Measurements from ENCODE around the gene ZNF710. TPM values are rescaled to one million over a fixed set of nuclear protein-coding genes. Genes with fewer than 3 reads are reported as not detected.

Gene ZNF710
- total RNA-seq, 1 experiment from 2014 or later, result 27.3 TPM

GRCh38 chr15:90036343-90036742 lies 35.2 kb downstream of the ZNF710 start:
- no TSS peak for BruUV-seq (replicated peaks)
- CTCF ChIA-PET, result no interaction called here

GRCh38 chr15:90036806-90037510 lies 35.8 kb downstream of the ZNF710 start:
- Histone ChIP-seq H3K9me3 (ENCODE audit: low read depth, low read length, poor library complexity, severe bottlenecking) (no peaks in the 10 kb centered on the region), H3K36me3 (ENCODE audit: insufficient read depth, low read length, poor library complexity, severe bottlenecking) (no peaks in the 10 kb centered on the region), H3K27me3 (replicated peaks; ENCODE audit: insufficient read depth, low read depth, low read length, poor library complexity) (no peaks in the 10 kb centered on the region), H3K27ac (ENCODE audit: low read depth, low read length, poor library complexity, severe bottlenecking) (no peak overlapping the region), H3K4me3 (ENCODE audit: low read depth, low read length, poor library complexity, severe bottlenecking) (no peak overlapping the region), H3K4me1 (ENCODE audit: insufficient read depth, low read length, poor library complexity, severe bottlenecking) (peaks cover 33% of the 10 kb centered on the region)
- CTCF ChIA-PET, result no interaction called here
- no peak for DNase-seq (ENCODE audit: low spot score)
- no TSS peak for BruUV-seq (replicated peaks)
- intact Hi-C loops (cut with micrococcal nuclease; ENCODE audit: unreplicated experiment), result no loop called here
- TF ChIP-seq CTCF (conservative IDR thresholded peaks at IDR 0.05; ENCODE audit: low read depth, low read length), result no peak
- no peak for TF ChIP-seq EZH2 (IDR thresholded peaks at IDR 0.05; ENCODE audit: borderline replicate concordance, low read depth, low read length, poor library complexity, severe bottlenecking)
- POLR2A ChIA-PET (ENCODE audit: low non-redundant PET), result no interaction called here

More at GRCh38 chr15:90036343-90036742, 35.2 kb downstream of the ZNF710 start:
- H3K36me3 ChIP-seq (ENCODE audit: insufficient read depth, low read length, poor library complexity, severe bottlenecking), result no peaks in the 10 kb centered on the region
- no peak overlapping the region for H3K4me3 ChIP-seq (ENCODE audit: low read depth, low read length, poor library complexity, severe bottlenecking)
- H3K9me3 ChIP-seq (ENCODE audit: low read depth, low read length, poor library complexity, severe bottlenecking), result no peaks in the 10 kb centered on the region
- no peak for DNase-seq (ENCODE audit: low spot score)
- intact Hi-C loops (cut with micrococcal nuclease; ENCODE audit: unreplicated experiment), result no loop called here
- TF ChIP-seq CTCF (conservative IDR thresholded peaks at IDR 0.05; ENCODE audit: low read depth, low read length) (no peak), EZH2 (IDR thresholded peaks at IDR 0.05; ENCODE audit: borderline replicate concordance, low read depth, low read length, poor library complexity, severe bottlenecking) (no peak)
- no peak overlapping the region for H3K27ac ChIP-seq (ENCODE audit: low read depth, low read length, poor library complexity, severe bottlenecking)
- POLR2A ChIA-PET (ENCODE audit: low non-redundant PET), result no interaction called here
- H3K27me3 ChIP-seq (replicated peaks; ENCODE audit: insufficient read depth, low read depth, low read length, poor library complexity), result no peaks in the 10 kb centered on the region
- peaks cover 39% of the 10 kb centered on the region for H3K4me1 ChIP-seq (ENCODE audit: insufficient read depth, low read length, poor library complexity, severe bottlenecking)

GRCh38 chr15:90037511-90037860 lies 36.4 kb downstream of the ZNF710 start:
- BruUV-seq (replicated peaks), result no TSS peak
- Histone ChIP-seq H3K36me3 (ENCODE audit: insufficient read depth, low read length, poor library complexity, severe bottlenecking) (no peaks in the 10 kb centered on the region), H3K9me3 (ENCODE audit: low read depth, low read length, poor library complexity, severe bottlenecking) (no peaks in the 10 kb centered on the region), H3K27ac (ENCODE audit: low read depth, low read length, poor library complexity, severe bottlenecking) (no peak overlapping the region), H3K27me3 (replicated peaks; ENCODE audit: insufficient read depth, low read depth, low read length, poor library complexity) (no peaks in the 10 kb centered on the region), H3K4me1 (ENCODE audit: insufficient read depth, low read length, poor library complexity, severe bottlenecking) (peaks cover 30% of the 10 kb centered on the region), H3K4me3 (ENCODE audit: low read depth, low read length, poor library complexity, severe bottlenecking) (no peak overlapping the region)
- POLR2A ChIA-PET (ENCODE audit: low non-redundant PET), result no interaction called here
- no peak for TF ChIP-seq CTCF (conservative IDR thresholded peaks at IDR 0.05; ENCODE audit: low read depth, low read length)
- no peak for TF ChIP-seq EZH2 (IDR thresholded peaks at IDR 0.05; ENCODE audit: borderline replicate concordance, low read depth, low read length, poor library complexity, severe bottlenecking)
- CTCF ChIA-PET, result no interaction called here
- DNase-seq (ENCODE audit: low spot score), result no peak
- intact Hi-C loops (cut with micrococcal nuclease; ENCODE audit: unreplicated experiment), result no loop called here

Measured in A673 (cell line).